ENCODE results near the gene RAB9B. TPM values are rescaled to one million over a fixed set of nuclear protein-coding genes. Genes with fewer than 3 reads are reported as not detected.

RAB9B gene
- total and polyA plus RNA-seq, 8 donors, result 0.76 to 11.0 (median 2.3) TPM; not detected in 1

DNA sequence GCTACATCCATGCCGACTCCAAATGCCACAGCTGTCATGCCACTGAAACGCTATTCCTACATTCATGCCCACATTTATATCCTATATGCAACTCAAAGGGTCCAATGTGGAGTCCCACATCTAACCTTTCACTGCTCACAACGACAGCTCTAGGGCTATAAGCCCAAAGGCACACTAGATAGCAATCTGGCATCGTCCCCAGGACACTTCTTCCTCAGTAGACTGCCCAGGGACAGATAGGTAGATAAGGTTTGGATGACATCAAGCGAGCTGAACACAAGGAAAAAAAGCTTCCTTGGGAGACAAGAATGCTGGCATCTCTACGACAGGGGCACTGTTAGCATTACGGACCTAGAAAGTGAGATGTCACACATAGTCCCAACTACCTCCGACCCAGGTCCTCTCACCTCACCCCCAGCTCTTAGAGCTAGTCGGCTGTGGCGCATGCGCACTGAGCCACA, 685 bp downstream of the RAB9B start:
- peak overlapping the region; percentile 57 to 66 (median 59) for H3K4me3 ChIP-seq
- no peaks in the 10 kb centered on the region for H3K4me1 ChIP-seq
- H3K27me3 ChIP-seq, result peaks cover 0 to 9% (median 0%) of the 10 kb centered on the region in 3 donors
- H3K27ac ChIP-seq, result peak overlapping the region in 4 of 5 donors; percentile 66 to 88 (median 76)
- intact Hi-C loops (cut with DNase I; ENCODE audit: low total_unique reads), result no loop called here
- H3K36me3 ChIP-seq, result no peaks in the 10 kb centered on the region
- no peak for TF ChIP-seq EP300 (IDR thresholded peaks at IDR 0.05)
- TF ChIP-seq, protein P1, sequence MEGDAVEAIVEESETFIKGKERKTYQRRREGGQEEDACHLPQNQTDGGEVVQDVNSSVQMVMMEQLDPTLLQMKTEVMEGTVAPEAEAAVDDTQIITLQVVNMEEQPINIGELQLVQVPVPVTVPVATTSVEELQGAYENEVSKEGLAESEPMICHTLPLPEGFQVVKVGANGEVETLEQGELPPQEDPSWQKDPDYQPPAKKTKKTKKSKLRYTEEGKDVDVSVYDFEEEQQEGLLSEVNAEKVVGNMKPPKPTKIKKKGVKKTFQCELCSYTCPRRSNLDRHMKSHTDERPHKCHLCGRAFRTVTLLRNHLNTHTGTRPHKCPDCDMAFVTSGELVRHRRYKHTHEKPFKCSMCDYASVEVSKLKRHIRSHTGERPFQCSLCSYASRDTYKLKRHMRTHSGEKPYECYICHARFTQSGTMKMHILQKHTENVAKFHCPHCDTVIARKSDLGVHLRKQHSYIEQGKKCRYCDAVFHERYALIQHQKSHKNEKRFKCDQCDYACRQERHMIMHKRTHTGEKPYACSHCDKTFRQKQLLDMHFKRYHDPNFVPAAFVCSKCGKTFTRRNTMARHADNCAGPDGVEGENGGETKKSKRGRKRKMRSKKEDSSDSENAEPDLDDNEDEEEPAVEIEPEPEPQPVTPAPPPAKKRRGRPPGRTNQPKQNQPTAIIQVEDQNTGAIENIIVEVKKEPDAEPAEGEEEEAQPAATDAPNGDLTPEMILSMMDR (IDR thresholded peaks at IDR 0.05), result no peak
- TF ChIP-seq POLR2AphosphoS5 (IDR thresholded peaks at IDR 0.05), result no peak
- TF ChIP-seq POLR2A (IDR thresholded peaks at IDR 0.05), result no peak
- 14 to 32% (median 22%) methylated on average over 11 of the region's 11 CpGs for WGBS, 5 donors
- DNase-seq, result peak in 1 of 2 donors; percentile 72
- H3K9me3 ChIP-seq, result no peaks in the 10 kb centered on the region

DNA sequence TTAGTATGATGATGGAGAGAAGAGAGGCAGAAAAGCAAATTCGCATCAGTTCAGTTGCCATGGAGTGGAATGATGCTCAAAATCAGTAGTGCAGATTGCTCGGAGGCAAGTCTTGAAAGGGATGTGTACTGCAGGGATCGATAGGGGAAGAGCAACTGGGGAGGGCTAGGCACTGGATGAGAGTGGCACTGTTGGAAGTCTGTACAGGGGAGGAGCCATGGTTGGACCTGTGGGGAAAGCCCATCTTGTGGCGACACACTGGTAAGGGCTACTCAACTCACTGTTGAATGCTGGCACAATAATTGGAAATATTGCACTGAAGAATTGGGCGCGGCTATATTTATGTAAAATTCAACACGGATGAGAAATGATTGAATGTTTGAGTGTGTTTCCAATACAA, 1.2 kb downstream of the RAB9B start:
- WGBS, 5 donors, result 64 to 80% (median 72%) methylated on average over 6 to 7 of the region's 7 CpGs

DNA sequence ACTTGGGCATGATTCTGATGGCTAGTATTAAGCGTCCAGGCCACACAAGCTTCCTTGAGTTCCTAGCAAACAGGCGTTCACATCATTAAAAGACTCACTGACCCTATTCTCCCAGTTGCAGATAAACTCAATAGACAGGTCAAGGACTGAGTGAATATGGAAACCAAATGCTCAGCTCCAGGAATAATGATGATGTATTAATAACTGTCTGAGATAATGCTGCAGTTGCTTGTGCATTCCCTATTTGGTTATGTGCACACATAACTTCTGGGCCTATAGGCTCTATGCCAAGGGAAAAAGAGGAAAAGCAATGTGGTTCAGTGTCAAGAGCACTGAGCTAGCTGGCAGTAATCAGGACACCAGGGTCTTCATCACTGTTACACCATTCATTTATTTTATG, 3.5 kb downstream of the RAB9B start:
- Histone ChIP-seq H3K9me3 (no peaks in the 10 kb centered on the region), H3K27ac (no peak overlapping the region), H3K27me3 (peaks cover 0 to 9% (median 0%) of the 10 kb centered on the region in 3 donors), H3K4me3 (no peak overlapping the region), H3K4me1 (no peaks in the 10 kb centered on the region), H3K36me3 (no peaks in the 10 kb centered on the region)
- peak in 1 of 2 donors; percentile 28 for DNase-seq
- WGBS, 5 donors, result 60 to 87% (median 67%) methylated on average over 2 of the region's 2 CpGs
- no peak for TF ChIP-seq EP300 (IDR thresholded peaks at IDR 0.05)
- no peak for TF ChIP-seq POLR2A (IDR thresholded peaks at IDR 0.05)
- TF ChIP-seq, protein P1 (IDR thresholded peaks at IDR 0.05), result no peak
- no peak for TF ChIP-seq POLR2AphosphoS5 (IDR thresholded peaks at IDR 0.05)
- intact Hi-C loops (cut with DNase I; ENCODE audit: low total_unique reads), result no loop called here

More for the DNA sequence above, 1.2 kb downstream of the RAB9B start:
- H3K27ac ChIP-seq, result peak overlapping the region in 2 of 5 donors; percentile 7 to 88
- TF ChIP-seq POLR2AphosphoS5 (IDR thresholded peaks at IDR 0.05) (no peak), EP300 (IDR thresholded peaks at IDR 0.05) (no peak), POLR2A (IDR thresholded peaks at IDR 0.05) (no peak)
- TF ChIP-seq, protein P1 (IDR thresholded peaks at IDR 0.05), result no peak
- intact Hi-C loops (cut with DNase I; ENCODE audit: low total_unique reads), result no loop called here
- H3K4me3 ChIP-seq, result peak overlapping the region in 3 of 4 donors; percentile 57 to 66 (median 60)
- peaks cover 0 to 9% (median 0%) of the 10 kb centered on the region in 3 donors for H3K27me3 ChIP-seq
- no peaks in the 10 kb centered on the region for H3K4me1 ChIP-seq
- H3K36me3 ChIP-seq, result no peaks in the 10 kb centered on the region
- no peak for DNase-seq
- H3K9me3 ChIP-seq, result no peaks in the 10 kb centered on the region

DNA sequence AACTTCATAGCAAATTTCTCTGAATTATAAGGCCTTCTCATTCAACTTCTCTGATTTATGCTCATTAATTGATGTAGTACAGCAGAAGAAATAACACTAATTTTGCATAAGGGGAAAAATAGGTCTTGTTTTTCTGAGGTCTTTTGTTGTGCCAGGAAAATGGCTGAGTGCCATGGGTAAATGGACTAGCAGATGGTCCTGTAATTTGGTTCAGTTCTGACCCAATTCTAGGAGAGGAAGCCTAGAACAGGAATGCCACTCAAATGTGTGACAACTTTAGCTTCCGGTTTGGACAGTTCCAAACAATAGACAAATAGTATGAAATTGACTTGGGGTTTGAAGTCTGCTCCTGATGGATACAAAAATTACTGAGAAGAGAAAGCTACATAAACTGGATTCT, 6.2 kb downstream of the RAB9B start:
- no peak for DNase-seq
- Histone ChIP-seq H3K36me3 (no peaks in the 10 kb centered on the region), H3K4me1 (no peaks in the 10 kb centered on the region), H3K4me3 (no peak overlapping the region), H3K27me3 (no peaks in the 10 kb centered on the region), H3K27ac (no peak overlapping the region), H3K9me3 (no peaks in the 10 kb centered on the region)
- intact Hi-C loops (cut with DNase I; ENCODE audit: low total_unique reads), result no loop called here
- TF ChIP-seq EP300 (IDR thresholded peaks at IDR 0.05) (no peak), POLR2A (IDR thresholded peaks at IDR 0.05) (no peak), POLR2AphosphoS5 (IDR thresholded peaks at IDR 0.05) (no peak)
- TF ChIP-seq, protein P1 (IDR thresholded peaks at IDR 0.05), result no peak
- 86 to 96% (median 90%) methylated on average over 1 of the region's 1 CpG for WGBS, 5 donors

Data from stomach (tissue), 9 donors.